Measurements from ENCODE around the gene ACVRL1.

The ACVRL1 gene

DNA sequence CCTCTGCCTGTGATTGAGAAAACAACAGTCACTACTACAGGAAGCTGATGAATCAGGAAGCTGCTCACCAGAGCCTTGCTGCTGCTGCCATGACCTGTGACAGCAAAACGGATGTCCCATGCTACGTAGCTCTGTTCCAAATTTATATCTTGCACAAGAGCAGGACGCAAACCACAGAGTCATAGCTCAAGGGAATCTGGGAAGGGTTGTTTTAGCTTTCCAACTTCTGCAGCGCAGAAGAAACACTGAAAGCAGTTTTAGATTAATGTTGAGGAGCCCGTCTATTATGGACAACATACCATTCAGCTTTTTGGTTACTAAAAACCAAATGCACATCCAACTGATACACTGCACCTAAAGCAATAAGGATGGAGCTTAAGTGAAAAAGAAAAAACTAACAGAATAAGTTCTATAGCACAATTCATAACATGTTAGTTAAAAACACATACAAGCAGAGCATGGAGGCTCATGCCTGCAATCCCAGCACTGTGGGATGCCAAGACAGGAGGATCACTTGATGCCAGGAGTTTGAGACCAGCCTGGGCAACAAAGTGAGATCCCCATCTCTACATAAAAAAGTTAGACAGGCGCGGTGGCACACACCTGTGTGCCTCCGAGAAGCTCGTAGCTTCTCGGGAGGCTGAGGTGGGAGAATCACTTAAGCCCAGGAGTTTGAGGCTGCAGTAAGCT lies 21.1 kb upstream of the ACVRL1 start:
- no peak overlapping the region for H3K4me3 ChIP-seq (ENCODE audit: low read depth, low read length)

GRCh38 chr12:51887476-51888315 lies 19.6 kb upstream of the ACVRL1 start, which contains the start of gene ANKRD33:
Gene ANKRD33, plus strand, starts transcription at chr12:51888103. Its CDS starts 84 bp downstream, at chr12:51888187.
- no peaks in the 10 kb centered on the region for H3K36me3 ChIP-seq (replicated peaks)
- H3K4me3 ChIP-seq (ENCODE audit: low read depth, low read length) = no peak within 1 kb of the TSS
- no peaks in the 10 kb centered on the region for H3K27me3 ChIP-seq (replicated peaks)
- in situ Hi-C loops (cut with HindIII; ENCODE audit: low pct_ligation_motif_present, low sequenced_read_pairs) = no loop called here
- DNase-seq = no peak
- TF ChIP-seq CTCF (IDR thresholded peaks at IDR 0.05; ENCODE audit: low read depth, low read length, missing control alignments) = no peak
- H3K27ac ChIP-seq = no peak within 1 kb of the TSS

More for the DNA sequence above, 21.1 kb upstream of the ACVRL1 start:
- H3K27me3 ChIP-seq (replicated peaks) = no peaks in the 10 kb centered on the region
- no peaks in the 10 kb centered on the region for H3K36me3 ChIP-seq (replicated peaks)
- in situ Hi-C loops (cut with HindIII; ENCODE audit: low pct_ligation_motif_present, low sequenced_read_pairs) = no loop called here
- peak; percentile 96 for DNase-seq
- peak overlapping the region; percentile 52 for H3K27ac ChIP-seq
- TF ChIP-seq CTCF (IDR thresholded peaks at IDR 0.05; ENCODE audit: low read depth, low read length, missing control alignments) = no peak

DNA sequence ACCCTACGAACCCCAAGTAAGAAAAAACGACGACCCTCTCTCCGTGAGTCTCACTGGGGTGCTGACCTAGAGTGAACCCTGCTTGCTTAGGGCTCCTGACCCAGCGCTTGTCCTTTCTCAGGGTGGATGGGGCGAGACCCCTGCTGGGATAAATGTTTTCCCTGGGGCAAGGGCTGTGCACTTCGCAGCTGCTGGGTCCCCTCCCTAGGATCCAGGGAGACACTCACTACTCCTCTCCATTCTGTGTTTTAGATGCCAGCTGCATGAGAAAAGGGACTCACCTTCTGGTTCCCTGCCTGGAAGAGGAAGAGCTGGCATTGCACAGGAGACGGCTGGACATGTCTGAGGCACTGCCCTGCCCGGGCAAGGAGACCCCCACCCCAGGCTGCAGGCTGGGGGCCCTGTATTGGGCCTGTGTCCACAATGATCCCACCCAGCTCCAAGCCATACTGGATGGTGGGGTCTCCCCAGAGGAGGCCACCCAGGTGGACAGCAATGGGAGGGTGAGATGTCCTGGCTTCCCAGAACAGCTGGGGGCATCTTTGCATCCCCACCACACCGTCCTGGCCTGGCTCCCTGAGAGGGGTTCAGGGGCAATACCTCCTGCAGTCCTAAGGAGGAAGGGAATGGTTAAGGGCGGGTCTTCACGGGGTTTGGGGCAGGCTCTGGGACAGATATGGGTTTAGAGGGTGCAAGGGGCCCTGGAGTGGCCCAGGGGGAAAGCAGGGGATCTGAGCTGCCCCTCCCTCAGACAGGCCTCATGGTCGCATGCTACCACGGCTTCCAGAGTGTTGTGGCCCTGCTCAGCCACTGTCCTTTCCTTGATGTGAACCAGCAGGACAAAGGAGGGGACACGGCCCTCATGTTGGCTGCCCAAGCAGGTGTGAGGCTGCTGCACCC lies 18.7 kb upstream of the ACVRL1 start:
- Histone ChIP-seq H3K36me3 (replicated peaks) (no peaks in the 10 kb centered on the region), H3K4me3 (ENCODE audit: low read depth, low read length) (no peak overlapping the region), H3K27ac (no peak overlapping the region), H3K27me3 (replicated peaks) (no peaks in the 10 kb centered on the region)
- TF ChIP-seq CTCF (IDR thresholded peaks at IDR 0.05; ENCODE audit: low read depth, low read length, missing control alignments) = no peak
- DNase-seq = no peak
- in situ Hi-C loops (cut with HindIII; ENCODE audit: low pct_ligation_motif_present, low sequenced_read_pairs) = no loop called here

GRCh38 chr12:51889216-51890132 lies 17.8 kb upstream of the ACVRL1 start:
- in situ Hi-C loops (cut with HindIII; ENCODE audit: low pct_ligation_motif_present, low sequenced_read_pairs) = no loop called here
- no peak overlapping the region for H3K27ac ChIP-seq
- TF ChIP-seq CTCF (IDR thresholded peaks at IDR 0.05; ENCODE audit: low read depth, low read length, missing control alignments) = peak; percentile 49
- no peaks in the 10 kb centered on the region for H3K27me3 ChIP-seq (replicated peaks)
- DNase-seq = no peak
- H3K36me3 ChIP-seq (replicated peaks) = no peaks in the 10 kb centered on the region
- H3K4me3 ChIP-seq (ENCODE audit: low read depth, low read length) = no peak overlapping the region

GRCh38 chr12:51890133-51890464 lies 17.2 kb upstream of the ACVRL1 start:
- in situ Hi-C loops (cut with HindIII; ENCODE audit: low pct_ligation_motif_present, low sequenced_read_pairs) = no loop called here
- no peak for DNase-seq
- no peaks in the 10 kb centered on the region for H3K27me3 ChIP-seq (replicated peaks)

More at GRCh38 chr12:51890133-51890464, 17.2 kb upstream of the ACVRL1 start:
- Histone ChIP-seq H3K36me3 (replicated peaks) (no peaks in the 10 kb centered on the region), H3K27ac (no peak overlapping the region), H3K4me3 (ENCODE audit: low read depth, low read length) (no peak overlapping the region)
- no peak for TF ChIP-seq CTCF (IDR thresholded peaks at IDR 0.05; ENCODE audit: low read depth, low read length, missing control alignments)
